SIG-M5 treated with dmso at 0.1 percent for 504 hours (cell line): ENCODE measurements around the gene SLC45A2.
"Not testable (repeated sequence)": the region's sequence is repeated elsewhere in the genome, so short reads cannot be mapped to it uniquely, and the experiment has no call there.

ENCODE experiments used
- DNase-seq: peaks from one replicate; lab custom pipeline; 2025; ENCODE audit not compliant: unreplicated experiment; lab: John Stamatoyannopoulos, UW

SLC45A2 gene

GRCh38 chr5:33929925-33930690 lies 54.4 kb downstream of the SLC45A2 start:
- DNase-seq = no peak

DNA sequence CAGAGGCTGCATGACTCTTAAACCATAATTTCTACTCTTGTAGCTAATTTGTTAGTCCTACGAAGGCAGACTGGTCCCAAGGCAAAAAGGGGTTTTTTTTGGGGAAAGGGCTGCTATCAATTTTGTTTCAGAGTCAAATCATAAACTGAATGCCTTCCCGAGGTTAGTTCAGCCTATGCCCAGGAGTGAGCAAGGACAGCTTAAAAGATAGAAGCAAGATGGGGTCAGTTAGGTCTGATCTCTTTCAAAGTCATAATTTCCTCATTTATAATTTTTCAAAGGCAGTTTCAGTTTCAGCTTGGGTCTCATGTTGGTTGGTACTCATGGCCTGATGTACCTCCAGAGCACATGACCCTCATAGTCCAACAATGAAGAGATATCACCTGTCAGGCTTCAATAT lies 56.2 kb downstream of the SLC45A2 start:
- DNase-seq = no peak

DNA sequence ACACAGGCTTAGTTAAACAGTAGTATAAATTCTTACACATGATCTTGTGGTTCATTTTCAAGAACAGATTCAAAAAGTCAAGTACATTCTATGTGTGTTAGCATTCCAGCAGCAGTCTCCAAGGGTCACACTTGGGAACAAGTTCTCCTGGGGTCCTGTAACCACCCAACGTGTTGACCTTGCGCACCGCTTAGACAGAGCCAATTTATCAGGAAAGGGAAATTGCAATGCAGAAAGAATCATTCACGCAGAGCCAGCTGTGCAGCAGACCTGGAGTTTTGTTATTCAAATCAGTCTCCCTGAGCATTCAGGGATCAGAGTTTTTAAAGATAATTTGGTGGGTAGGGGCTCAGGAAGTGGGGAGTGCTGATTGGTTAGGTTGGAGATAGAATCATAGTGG lies 56.8 kb downstream of the SLC45A2 start:
- no peak for DNase-seq

DNA sequence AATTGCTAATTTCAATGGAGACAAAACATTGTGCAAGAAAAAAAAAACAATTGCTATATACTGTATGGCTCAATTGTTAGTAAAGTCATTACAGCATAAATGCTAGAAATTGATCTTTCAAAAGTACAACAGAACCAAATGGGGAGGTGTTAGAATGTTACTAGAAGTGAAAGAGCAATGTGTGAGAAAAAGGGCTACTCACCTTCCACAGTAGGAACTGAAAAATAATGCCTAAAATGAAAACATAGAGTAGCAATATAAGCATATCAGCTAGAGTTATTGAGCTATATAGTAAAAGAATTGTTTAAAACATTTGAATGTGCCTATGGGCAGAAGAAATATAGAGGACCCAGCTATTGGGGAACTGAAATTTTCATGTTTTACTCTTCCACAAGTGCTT lies 59.2 kb downstream of the SLC45A2 start:
- DNase-seq = no peak

GRCh38 chr5:33921002-33921401 lies 63.5 kb downstream of the SLC45A2 start:
- no peak for DNase-seq

GRCh38 chr5:33914844-33915243 lies 69.6 kb downstream of the SLC45A2 start:
- DNase-seq = not testable (repeated sequence)

- not testable (repeated sequence) for DNase-seq
These were observed 78.2 kb downstream of the SLC45A2 start for GRCh38 chr5:33906248-33906647.

DNA sequence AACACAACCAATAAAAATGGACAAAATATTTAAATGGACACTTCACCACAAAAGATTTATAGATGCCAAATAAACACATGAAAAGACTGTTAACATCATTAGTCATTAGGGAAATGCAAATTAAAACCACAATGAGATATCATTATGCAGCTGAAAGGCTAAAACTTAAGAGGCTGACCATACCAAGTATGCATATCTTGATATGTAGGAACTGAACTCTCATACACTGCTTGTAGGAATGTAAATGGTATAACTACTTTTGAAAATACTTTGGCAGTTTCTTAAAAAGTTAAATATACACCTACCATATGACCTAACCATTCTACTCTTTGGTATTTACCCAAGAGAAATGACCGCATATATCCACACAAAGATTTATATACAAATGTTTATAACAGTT lies 79.1 kb downstream of the SLC45A2 start:
- no peak for DNase-seq

GRCh38 chr5:33903118-33903517 lies 81.4 kb downstream of the SLC45A2 start:
- DNase-seq = no peak

DNA sequence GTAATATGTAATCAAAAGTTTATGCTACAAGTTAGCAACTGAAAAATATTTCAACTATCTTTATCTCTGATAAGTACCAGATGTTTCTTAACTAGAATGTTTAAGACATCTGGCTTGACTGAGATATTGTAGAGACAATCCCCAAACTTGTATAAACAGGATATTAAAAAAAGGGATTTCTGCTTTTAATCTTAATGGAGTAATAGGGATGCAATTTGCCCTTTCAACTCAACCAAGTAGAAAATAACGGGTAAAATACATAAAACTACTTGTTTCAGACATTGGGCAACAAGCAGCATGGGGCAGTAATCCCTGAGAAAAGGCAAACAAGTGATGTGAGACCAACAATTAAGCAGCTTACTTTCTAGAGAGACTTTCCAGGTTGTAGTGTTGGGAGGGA lies 83.3 kb downstream of the SLC45A2 start:
- no peak for DNase-seq
